Aorta (tissue), 5 donors: Measurements from ENCODE around the gene ZNF775. TPM values are rescaled to one million over a fixed set of nuclear protein-coding genes. Genes with fewer than 3 reads are reported as not detected.

Experiments used
- ATAC-seq: fragments of 200-7000 bp; cut with Tn5 transposase; one replicate; pipeline ENCODE4 v1.9.1; 2022; ENCODE audit warnings: moderate library complexity; ENCODE audit not compliant: low FRiP score
- DNase-seq, 2 donors: peaks; one replicate each; pipeline ENCODE4 v3.0.0-alpha.2; 2020
- H3K27ac ChIP-seq, 2 donors: one replicate each; pipeline ENCODE4 v1.5.1; 2013; ENCODE audit warnings: low read length in 2 of 2, mild to moderate bottlenecking in 2 of 2, moderate library complexity in 2 of 2, control low read depth in 1 of 2, inconsistent platforms in 1 of 2, low read depth in 1 of 2
- H3K27me3 ChIP-seq, 2 donors: one replicate each; pipeline ENCODE4 v1.6.1; 2013; ENCODE audit warnings: control low read depth in 1 of 2, low read length in 1 of 2, mild to moderate bottlenecking in 1 of 2, moderate library complexity in 1 of 2; ENCODE audit not compliant: insufficient read depth in 2 of 2, control insufficient read depth in 1 of 2
- H3K36me3 ChIP-seq, 2 donors: one replicate each; pipeline ENCODE4 v1.6.1; 2013; ENCODE audit warnings: control low read depth in 1 of 2, low read length in 1 of 2, mild to moderate bottlenecking in 1 of 2; ENCODE audit not compliant: insufficient read depth in 2 of 2, control insufficient read depth in 1 of 2
- H3K4me1 ChIP-seq, 2 donors: one replicate each; pipeline ENCODE4 v1.6.1; 2013; ENCODE audit warnings: low read length in 2 of 2, control low read depth in 1 of 2, mild to moderate bottlenecking in 1 of 2, moderate library complexity in 1 of 2; ENCODE audit not compliant: insufficient read depth in 2 of 2, control insufficient read depth in 1 of 2
- H3K4me3 ChIP-seq, 2 donors: one replicate each; pipeline ENCODE4 v1.5.1; 2013; ENCODE audit warnings: low read length in 2 of 2, control low read depth in 1 of 2, mild to moderate bottlenecking in 1 of 2
- H3K9me3 ChIP-seq: one replicate; pipeline ENCODE4 v1.6.1; 2013; ENCODE audit warnings: mild to moderate bottlenecking, low read length; ENCODE audit not compliant: control insufficient read depth
- WGBS, 2 donors: extraction: QIAGEN DNeasy Blood & Tissue Kit; methylation state at CpG; one replicate each; pipeline ENCODE4 v1.1.7; 2013; 5-methylcytosine and 5-hydroxymethylcytosine counted together
- intact Hi-C, 2 donors: fragments of 100-400 bp; cut with DNase I; formaldehyde crosslinking; loops; one replicate each; pipeline versions ENCODE4 v1.14.2 to v1.15.0; 2022
- long read RNA-seq, 2 donors: library from polyadenylated mRNA; unstranded; transcript quantifications; one replicate each; pipeline ENCODE4 v2.0.0, GENCODE V29; 2020 to 2021
- polyA plus RNA-seq, 2 donors: library from polyadenylated mRNA; stranded (reverse); fragments of 200-250 nt; gene quantifications; one replicate each; pipeline ENCODE4 v1.2.3, GENCODE V29; 2013
- total RNA-seq, 2 donors: library from RNA; stranded (reverse); fragmentation: NEBNext Ultra II Directional; extraction: Animal tissue kit (Norgen Biotek cat#: 25700); gene quantifications; one replicate each; pipeline ENCODE4 v1.2.1, GENCODE V29; 2021
- donor health status: healthy with polysubstance abuse.
- donor health status: Bipolar disorder and iron deficiency.
- donor health status: DM: no; HTN: no; CAD: no.
- donor health status: DM: no; HTN: no; CAD: no.
- donor health status: DM: yes; HTN: yes; CAD: no.

ZNF775 gene
- total RNA-seq (1 to 10 TPM; 3.1 to 6.4 TPM), polyA plus RNA-seq (1 to 10 TPM; 1.9 to 3.5 TPM)
- long read RNA-seq, donor 1: 0 reads
- long read RNA-seq, donor 2, partial matches to known transcripts: 0 of 6 reads
- long read RNA-seq, donor 2, other reads (novel, unspliced or antisense): 4 of 6 reads

GRCh38 chr7:150378853-150379440, at the start of gene ZNF775:
TSS of gene ZNF775 (plus strand) at chr7:150379330. CDS start at chr7:150388471, 9,141 bp downstream.
- Histone ChIP-seq H3K27me3 (no peaks in the 10 kb centered on the region), H3K27ac (peak within 1 kb of the TSS in 1 of 2 donors; percentile 12), H3K4me1 (no peaks in the 10 kb centered on the region), H3K36me3 (no peaks in the 10 kb centered on the region), H3K9me3 (no peaks in the 10 kb centered on the region), H3K4me3 (peak within 1 kb of the TSS; percentile 75 to 92)
- ATAC-seq (peak; percentile 99), DNase-seq (peak; percentile 97 to 98)
- intact Hi-C loops: loop anchor here (1.0 to 5.0 kb wide), 3 partner anchors 11 to 37 kb away; partner anchors contain the start of genes RARRES2 (in 1 of the 2) and REPIN1 (in 1 of the 2)
- WGBS, 2 donors: 0 to 1% methylated on average over 55 to 60 of the region's 60 CpGs

- DNase-seq: no peak
- Histone ChIP-seq H3K27ac (no peak overlapping the region), H3K4me1 (no peaks in the 10 kb centered on the region), H3K9me3 (no peaks in the 10 kb centered on the region), H3K36me3 (no peaks in the 10 kb centered on the region), H3K4me3 (no peak overlapping the region), H3K27me3 (no peaks in the 10 kb centered on the region)
- no peak for ATAC-seq
- 77 to 80% methylated on average over 22 of the region's 22 CpGs for WGBS, 2 donors
- intact Hi-C loops: no loop called here
Measured at GRCh38 chr7:150329331-150330120, 49.6 kb upstream of the ZNF775 start.

GRCh38 chr7:150330211-150330885, 48.8 kb upstream of the ZNF775 start:
- Histone ChIP-seq H3K4me3 (no peak overlapping the region), H3K9me3 (no peaks in the 10 kb centered on the region), H3K27me3 (no peaks in the 10 kb centered on the region), H3K4me1 (no peaks in the 10 kb centered on the region), H3K36me3 (no peaks in the 10 kb centered on the region), H3K27ac (no peak overlapping the region)
- DNase-seq (no peak), ATAC-seq (no peak)
- intact Hi-C loops: no loop called here
- WGBS, 2 donors: 93 to 95% methylated on average over 19 of the region's 19 CpGs

GRCh38 chr7:150332852-150333635, 46.1 kb upstream of the ZNF775 start:
- Histone ChIP-seq H3K27ac (no peak overlapping the region), H3K4me3 (no peak overlapping the region), H3K36me3 (no peaks in the 10 kb centered on the region), H3K4me1 (no peaks in the 10 kb centered on the region), H3K9me3 (no peaks in the 10 kb centered on the region), H3K27me3 (no peaks in the 10 kb centered on the region)
- WGBS, 2 donors: 95% methylated on average over 18 of the region's 18 CpGs
- no peak for ATAC-seq
- no peak for DNase-seq
- intact Hi-C loops: no loop called here

- no peak for ATAC-seq
- intact Hi-C loops: no loop called here
- Histone ChIP-seq H3K4me3 (no peak overlapping the region), H3K27ac (no peak overlapping the region), H3K27me3 (no peaks in the 10 kb centered on the region), H3K4me1 (no peaks in the 10 kb centered on the region), H3K36me3 (no peaks in the 10 kb centered on the region), H3K9me3 (no peaks in the 10 kb centered on the region)
- WGBS, 2 donors: 94 to 96% methylated on average over 10 of the region's 10 CpGs
- no peak for DNase-seq
Measured at GRCh38 chr7:150333659-150334058, 45.5 kb upstream of the ZNF775 start.

GRCh38 chr7:150334108-150334507, 45.0 kb upstream of the ZNF775 start:
- Histone ChIP-seq H3K36me3 (no peaks in the 10 kb centered on the region), H3K9me3 (no peaks in the 10 kb centered on the region), H3K4me3 (no peak overlapping the region), H3K27ac (no peak overlapping the region), H3K4me1 (no peaks in the 10 kb centered on the region), H3K27me3 (no peaks in the 10 kb centered on the region)
- intact Hi-C loops: no loop called here
- ATAC-seq (no peak), DNase-seq (no peak)
- 91 to 96% methylated on average over 8 of the region's 8 CpGs for WGBS, 2 donors

- no peaks in the 10 kb centered on the region for H3K4me1 ChIP-seq
- H3K27ac ChIP-seq: no peak overlapping the region
- intact Hi-C loops: no loop called here
- H3K36me3 ChIP-seq: no peaks in the 10 kb centered on the region
- 51 to 55% methylated on average over 7 of the region's 7 CpGs for WGBS, 2 donors
- ATAC-seq (no peak), DNase-seq (no peak)
- H3K9me3 ChIP-seq: no peaks in the 10 kb centered on the region
- H3K27me3 ChIP-seq: no peaks in the 10 kb centered on the region
- H3K4me3 ChIP-seq: no peak overlapping the region
Measured at GRCh38 chr7:150335108-150335773, 43.9 kb upstream of the ZNF775 start.

- no peak overlapping the region for H3K27ac ChIP-seq
- no peaks in the 10 kb centered on the region for H3K36me3 ChIP-seq
- 54 to 56% methylated on average over 6 of the region's 6 CpGs for WGBS, 2 donors
- no peak for DNase-seq
- H3K4me1 ChIP-seq: no peaks in the 10 kb centered on the region
- ATAC-seq: no peak
- no peaks in the 10 kb centered on the region for H3K9me3 ChIP-seq
- no peaks in the 10 kb centered on the region for H3K27me3 ChIP-seq
- H3K4me3 ChIP-seq: no peak overlapping the region
- intact Hi-C loops: no loop called here
Measured at GRCh38 chr7:150335774-150336112, 43.4 kb upstream of the ZNF775 start.
